ES-I3 (cell line): ENCODE results near the gene ACRV1.
"Not testable (repeated sequence)": the region's sequence is repeated elsewhere in the genome, so short reads cannot be mapped to it uniquely, and the experiment has no call there.

Experiments used
- H3K36me3 ChIP-seq: 2 replicates; pipeline ENCODE4 v1.6.1; 2013; ENCODE audit warnings: mild to moderate bottlenecking, low read length, control low read depth, moderate library complexity; ENCODE audit not compliant: insufficient read depth
- H3K4me1 ChIP-seq: 2 replicates; pipeline ENCODE4 v1.6.1; 2013; ENCODE audit warnings: mild to moderate bottlenecking, control low read depth, low read length; ENCODE audit not compliant: insufficient read depth
- H3K9ac ChIP-seq: 2 replicates; pipeline ENCODE4 v1.6.1; 2013; ENCODE audit warnings: low read depth, mild to moderate bottlenecking, low read length, moderate library complexity
- H3K9me3 ChIP-seq: 2 replicates; pipeline ENCODE4 v1.6.1; 2013; ENCODE audit warnings: mild to moderate bottlenecking, low read length, moderate library complexity; ENCODE audit not compliant: control insufficient read depth, insufficient read depth

The ACRV1 gene, protein sequence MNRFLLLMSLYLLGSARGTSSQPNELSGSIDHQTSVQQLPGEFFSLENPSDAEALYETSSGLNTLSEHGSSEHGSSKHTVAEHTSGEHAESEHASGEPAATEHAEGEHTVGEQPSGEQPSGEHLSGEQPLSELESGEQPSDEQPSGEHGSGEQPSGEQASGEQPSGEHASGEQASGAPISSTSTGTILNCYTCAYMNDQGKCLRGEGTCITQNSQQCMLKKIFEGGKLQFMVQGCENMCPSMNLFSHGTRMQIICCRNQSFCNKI

GRCh38 chr11:125680747-125681146 is at the start of gene ACRV1:
TSS of gene ACRV1 (minus strand) at chr11:125680847. CDS start at chr11:125680780, 67 bp downstream.
- Histone ChIP-seq H3K36me3 (peaks cover 10% of the 10 kb centered on the region), H3K9me3 (no peaks in the 10 kb centered on the region), H3K9ac (no peak within 1 kb of the TSS), H3K4me1 (no peaks in the 10 kb centered on the region)

GRCh38 chr11:125728969-125729368 is 48.3 kb upstream of the ACRV1 start:
- Histone ChIP-seq H3K4me1 (no peaks in the 10 kb centered on the region), H3K36me3 (no peaks in the 10 kb centered on the region), H3K9ac (no peak overlapping the region), H3K9me3 (no peaks in the 10 kb centered on the region)

- no peak overlapping the region for H3K9ac ChIP-seq
- H3K36me3 ChIP-seq: no peaks in the 10 kb centered on the region
- no peaks in the 10 kb centered on the region for H3K4me1 ChIP-seq
- no peaks in the 10 kb centered on the region for H3K9me3 ChIP-seq
Measured at GRCh38 chr11:125724125-125724524, 43.5 kb upstream of the ACRV1 start.

DNA sequence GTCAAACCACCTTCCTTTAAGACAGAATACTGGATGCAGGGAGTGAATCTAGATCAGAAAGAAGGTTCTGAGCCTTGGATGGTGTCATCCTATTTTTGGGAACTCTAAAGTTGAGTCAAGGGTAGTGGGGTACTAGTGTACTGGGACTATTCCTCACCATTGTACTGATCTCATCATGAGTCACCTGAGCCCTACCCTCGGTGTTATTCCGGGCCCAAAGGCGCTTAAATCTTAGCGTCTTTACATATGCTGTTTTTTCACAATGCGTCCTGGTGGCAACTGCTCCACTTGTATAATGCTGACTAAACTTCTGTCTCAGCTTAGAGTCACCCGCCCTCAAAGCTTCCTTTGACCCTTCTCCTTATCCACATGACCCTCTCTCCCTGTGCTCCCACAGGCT is 40.1 kb upstream of the ACRV1 start:
- H3K36me3 ChIP-seq: no peaks in the 10 kb centered on the region
- no peak overlapping the region for H3K9ac ChIP-seq
- no peaks in the 10 kb centered on the region for H3K4me1 ChIP-seq
- no peaks in the 10 kb centered on the region for H3K9me3 ChIP-seq

DNA sequence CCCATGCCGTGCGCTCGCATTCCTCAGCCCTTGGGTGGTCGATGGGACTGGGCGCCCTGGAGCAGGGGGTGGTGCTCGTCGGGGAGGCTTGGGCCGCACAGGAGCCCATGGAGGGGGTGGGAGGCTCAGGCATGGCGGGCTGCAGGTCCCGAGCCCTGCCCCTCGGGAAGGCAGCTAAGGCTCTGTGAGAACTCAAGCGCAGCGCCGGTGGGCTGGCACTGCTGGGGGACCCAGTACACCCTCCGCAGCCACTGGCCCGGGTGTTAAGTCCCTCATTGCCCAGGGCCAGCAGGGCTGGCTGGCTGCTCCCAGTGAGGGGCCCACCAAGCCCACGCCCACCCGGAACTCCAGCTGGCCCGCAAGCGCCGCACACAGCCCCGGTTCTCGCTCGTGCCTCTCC is 24.0 kb upstream of the ACRV1 start:
- H3K9ac ChIP-seq, H3K4me1 ChIP-seq, H3K9me3 ChIP-seq, H3K36me3 ChIP-seq: not testable (repeated sequence)

DNA sequence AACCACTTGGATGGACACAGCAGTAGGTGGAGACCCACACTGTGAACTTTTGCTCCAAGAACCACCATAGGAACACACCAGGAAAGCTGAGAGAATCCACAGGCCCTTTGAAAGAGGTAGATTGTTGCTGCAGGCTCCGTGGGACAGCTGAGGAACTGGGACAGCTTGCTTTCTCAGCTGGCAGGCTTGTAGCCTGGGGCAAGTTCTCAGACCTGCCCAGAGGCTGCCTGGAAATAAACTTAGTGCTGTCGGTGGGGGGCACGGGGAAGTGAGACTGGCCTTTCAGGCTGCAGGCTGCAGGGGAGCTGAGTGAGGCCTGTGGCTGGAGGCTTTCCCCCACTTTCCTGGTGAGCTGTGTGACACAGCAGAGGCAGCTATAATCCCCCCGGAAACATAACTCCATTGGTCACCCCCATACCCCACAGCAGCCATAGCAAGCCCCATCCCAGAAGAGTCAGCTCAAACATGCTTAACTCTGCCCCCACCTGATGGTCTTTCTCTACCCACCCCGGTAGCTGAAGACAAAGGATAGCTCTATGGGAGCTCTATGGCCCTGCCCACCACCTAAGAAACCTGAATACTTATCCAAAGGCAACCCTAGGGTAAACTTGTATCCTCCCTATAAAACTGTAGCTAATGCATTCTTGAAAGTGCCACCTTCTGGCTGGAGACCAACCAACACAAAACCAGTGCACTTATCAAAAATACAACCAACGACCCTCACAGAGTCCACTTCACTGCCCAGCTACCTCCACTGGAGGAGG is 21.4 kb upstream of the ACRV1 start:
- no peak overlapping the region for H3K9ac ChIP-seq
- H3K36me3 ChIP-seq: no peaks in the 10 kb centered on the region
- no peaks in the 10 kb centered on the region for H3K9me3 ChIP-seq
- H3K4me1 ChIP-seq: peaks cover 8% of the 10 kb centered on the region; the same call in 1 of the 2 replicates

- no peaks in the 10 kb centered on the region for H3K36me3 ChIP-seq
- H3K4me1 ChIP-seq: peaks cover 8% of the 10 kb centered on the region; the same call in 1 of the 2 replicates
- no peaks in the 10 kb centered on the region for H3K9me3 ChIP-seq
Measured at GRCh38 chr11:125701018-125701610, 20.5 kb upstream of the ACRV1 start.

GRCh38 chr11:125694951-125695350 is 14.3 kb upstream of the ACRV1 start:
- Histone ChIP-seq H3K9ac (no peak overlapping the region), H3K9me3 (no peaks in the 10 kb centered on the region), H3K4me1 (no peaks in the 10 kb centered on the region), H3K36me3 (no peaks in the 10 kb centered on the region)

More at GRCh38 chr11:125701018-125701610, 20.5 kb upstream of the ACRV1 start:
- no peak overlapping the region for H3K9ac ChIP-seq

GRCh38 chr11:125692887-125693286 is 12.2 kb upstream of the ACRV1 start:
- Histone ChIP-seq H3K4me1 (no peaks in the 10 kb centered on the region), H3K9ac (no peak overlapping the region), H3K36me3 (no peaks in the 10 kb centered on the region), H3K9me3 (no peaks in the 10 kb centered on the region)

- H3K36me3 ChIP-seq: no peaks in the 10 kb centered on the region; the same call in 1 of the 2 replicates
Measured at GRCh38 chr11:125690006-125690405, 9.4 kb upstream of the ACRV1 start.

GRCh38 chr11:125689274-125689859 is 8.7 kb upstream of the ACRV1 start:
- H3K4me1 ChIP-seq: no peaks in the 10 kb centered on the region
- H3K36me3 ChIP-seq: no peaks in the 10 kb centered on the region; the same call in 1 of the 2 replicates
- no peaks in the 10 kb centered on the region for H3K9me3 ChIP-seq
- no peak overlapping the region for H3K9ac ChIP-seq

More at GRCh38 chr11:125690006-125690405, 9.4 kb upstream of the ACRV1 start:
- no peak overlapping the region for H3K9ac ChIP-seq
- no peaks in the 10 kb centered on the region for H3K9me3 ChIP-seq
- H3K4me1 ChIP-seq: no peaks in the 10 kb centered on the region

DNA sequence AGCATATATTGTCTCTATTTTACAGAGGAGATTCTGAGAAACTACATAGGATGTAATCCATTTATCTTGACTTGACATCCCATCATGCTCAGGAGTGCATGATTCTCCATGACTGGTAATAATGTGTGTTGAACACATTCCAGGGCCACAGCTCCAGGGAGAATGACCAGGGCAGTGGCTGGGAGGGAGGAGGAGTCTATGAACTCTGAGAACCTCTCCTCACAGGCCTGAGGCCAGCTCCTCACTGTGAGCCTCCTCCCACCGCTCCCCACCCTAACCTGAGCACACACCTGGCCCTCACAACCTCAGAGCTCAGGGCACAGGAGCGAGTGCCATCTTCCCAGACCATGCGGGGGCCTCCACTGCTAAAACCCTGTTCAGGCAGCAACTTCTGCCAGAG is 8.0 kb upstream of the ACRV1 start:
- Histone ChIP-seq H3K4me1 (no peaks in the 10 kb centered on the region), H3K9me3 (no peaks in the 10 kb centered on the region), H3K36me3 (no peaks in the 10 kb centered on the region; the same call in 1 of the 2 replicates), H3K9ac (no peak overlapping the region)

GRCh38 chr11:125688066-125688465 is 7.4 kb upstream of the ACRV1 start:
- Histone ChIP-seq H3K9me3 (no peaks in the 10 kb centered on the region), H3K36me3 (no peaks in the 10 kb centered on the region; the same call in 1 of the 2 replicates), H3K4me1 (no peaks in the 10 kb centered on the region), H3K9ac (no peak overlapping the region)

DNA sequence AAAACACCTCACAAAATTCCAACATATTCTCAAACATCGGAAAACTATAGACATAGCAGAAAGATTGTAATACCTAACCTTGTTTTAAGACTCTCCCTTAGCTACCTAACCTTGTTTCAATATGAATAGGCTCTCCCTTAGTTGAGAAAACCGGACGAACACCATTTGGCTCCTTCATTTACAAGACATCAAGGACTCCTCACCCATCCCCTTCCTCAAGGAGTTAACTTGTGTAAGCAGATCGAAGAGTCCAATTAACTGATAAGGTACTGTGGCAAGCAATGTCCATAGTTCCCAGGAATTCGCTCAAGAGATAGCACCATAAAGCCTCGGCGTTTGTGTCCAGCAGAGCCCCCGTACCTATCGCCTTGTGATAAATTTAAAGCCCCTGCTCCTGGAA is 4.6 kb upstream of the ACRV1 start:
- H3K9me3 ChIP-seq: no peaks in the 10 kb centered on the region
- H3K9ac ChIP-seq: no peak overlapping the region

More for the DNA sequence above, 4.6 kb upstream of the ACRV1 start:
- Histone ChIP-seq H3K4me1 (no peaks in the 10 kb centered on the region), H3K36me3 (peaks cover 5% of the 10 kb centered on the region)
